Stimulated activated CD8-positive, alpha-beta memory T cell treated with anti-CD3 and anti-CD28 coated beads, Interleukin-7, amount 100 ng/mL, for 48 hours (primary cell): Measurements from ENCODE around the gene HIGD2B.
A peak's percentile ranks its signal among the peaks of the same experiment; 100 is the strongest.
"Not testable (repeated sequence)": the region's sequence is repeated elsewhere in the genome, so short reads cannot be mapped to it uniquely, and the experiment has no call there.

Source experiments
- DNase-seq, 2 donors: peaks; one replicate each; pipeline ENCODE4 v3.0.0-alpha.2; 2020; ENCODE audit warnings: low read depth in 1 of 2; ENCODE audit errors: extremely low read depth in 1 of 2

HIGD2B gene

GRCh38 chr15:72680931-72681330 lies 5.1 kb downstream of the HIGD2B start:
- no peak for DNase-seq

- DNase-seq, result no peak
Observed at GRCh38 chr15:72676838-72677237, 9.1 kb downstream of the HIGD2B start.

GRCh38 chr15:72671525-72671924 lies 14.5 kb downstream of the HIGD2B start:
- DNase-seq, result no peak

- peak; percentile 30 to 53 for DNase-seq
Observed at GRCh38 chr15:72670656-72671352, 15.2 kb downstream of the HIGD2B start.

GRCh38 chr15:72669803-72670202 lies 16.2 kb downstream of the HIGD2B start:
- not testable (repeated sequence) for DNase-seq

- not testable (repeated sequence) for DNase-seq
Observed at GRCh38 chr15:72665706-72666105, 20.3 kb downstream of the HIGD2B start.

GRCh38 chr15:72663931-72664330 lies 22.1 kb downstream of the HIGD2B start:
- not testable (repeated sequence) for DNase-seq

GRCh38 chr15:72661081-72661480 lies 24.9 kb downstream of the HIGD2B start:
- DNase-seq, result not testable (repeated sequence)

GRCh38 chr15:72656014-72656413 lies 30.0 kb downstream of the HIGD2B start:
- not testable (repeated sequence) for DNase-seq

GRCh38 chr15:72654397-72654796 lies 31.6 kb downstream of the HIGD2B start, which contains the start of gene GOLGA6B:
TSS of gene GOLGA6B (plus strand) at chr15:72654697. CDS start at chr15:72654738, 41 bp downstream.
- DNase-seq, result not testable (repeated sequence)

GRCh38 chr15:72648631-72649253 lies 37.2 kb downstream of the HIGD2B start:
- DNase-seq, result not testable (repeated sequence)

- DNase-seq, result not testable (repeated sequence)
Observed at GRCh38 chr15:72642271-72642670, 43.7 kb downstream of the HIGD2B start.

GRCh38 chr15:72639759-72640483 lies 46.1 kb downstream of the HIGD2B start:
- not testable (repeated sequence) for DNase-seq

- DNase-seq, result peak; percentile 17 to 43
Observed at GRCh38 chr15:72636519-72637282, 49.3 kb downstream of the HIGD2B start.

- DNase-seq, result not testable (repeated sequence)
Observed at GRCh38 chr15:72629068-72629570, 56.9 kb downstream of the HIGD2B start.

GRCh38 chr15:72628249-72629067 lies 57.5 kb downstream of the HIGD2B start:
- not testable (repeated sequence) for DNase-seq

GRCh38 chr15:72626153-72626552 lies 59.8 kb downstream of the HIGD2B start:
- not testable (repeated sequence) for DNase-seq
